ENCODE data around the gene DCST2.
A peak's percentile ranks its signal among the peaks of the same experiment; 100 is the strongest.

DCST2 gene

DNA sequence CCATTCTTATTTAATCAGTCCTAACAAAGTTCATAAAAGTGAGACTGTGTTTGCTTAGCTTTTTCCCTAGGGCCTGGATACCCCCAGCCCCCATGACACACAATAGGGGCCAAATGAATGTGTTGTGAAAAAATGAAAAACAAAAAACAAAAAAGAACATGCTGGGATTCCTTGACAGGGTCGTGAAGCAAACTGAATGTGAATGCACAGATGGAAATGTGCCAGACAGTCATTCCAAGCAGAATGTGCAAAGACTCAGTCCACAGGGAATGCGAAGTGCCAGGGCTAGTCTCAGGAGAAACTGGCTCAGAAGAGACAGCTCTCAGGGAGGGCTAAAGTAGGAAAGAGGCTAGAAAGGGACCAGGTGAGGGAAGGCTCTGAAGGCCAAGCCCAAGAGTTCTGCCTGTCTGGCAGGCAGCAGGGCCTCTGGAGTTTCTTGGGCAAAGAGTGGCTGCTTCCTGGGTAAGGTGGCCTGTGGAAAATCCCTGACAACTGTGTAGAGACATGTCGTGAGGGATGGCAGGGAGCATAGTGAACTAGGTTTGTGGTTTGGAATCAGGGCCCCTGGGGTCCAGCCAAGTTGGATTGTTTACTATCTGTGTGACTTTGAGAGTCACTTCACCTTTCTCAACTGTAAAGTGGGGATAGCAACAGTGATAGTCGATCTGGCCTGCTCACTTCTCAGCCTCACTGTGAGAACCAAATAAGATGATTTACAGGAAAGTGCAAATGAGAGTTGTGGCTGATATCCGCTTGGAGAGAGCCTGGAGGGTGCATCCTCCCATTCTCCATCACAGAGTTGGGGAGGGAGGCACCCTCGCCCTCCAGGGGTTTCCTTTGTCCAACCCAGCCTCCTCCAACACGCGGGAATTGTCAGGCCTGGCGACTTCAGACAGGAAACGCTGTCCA is 16.3 kb upstream of the DCST2 start:
- DNase-seq, result peak in 1 of 6 experiments; percentile 24

DNA sequence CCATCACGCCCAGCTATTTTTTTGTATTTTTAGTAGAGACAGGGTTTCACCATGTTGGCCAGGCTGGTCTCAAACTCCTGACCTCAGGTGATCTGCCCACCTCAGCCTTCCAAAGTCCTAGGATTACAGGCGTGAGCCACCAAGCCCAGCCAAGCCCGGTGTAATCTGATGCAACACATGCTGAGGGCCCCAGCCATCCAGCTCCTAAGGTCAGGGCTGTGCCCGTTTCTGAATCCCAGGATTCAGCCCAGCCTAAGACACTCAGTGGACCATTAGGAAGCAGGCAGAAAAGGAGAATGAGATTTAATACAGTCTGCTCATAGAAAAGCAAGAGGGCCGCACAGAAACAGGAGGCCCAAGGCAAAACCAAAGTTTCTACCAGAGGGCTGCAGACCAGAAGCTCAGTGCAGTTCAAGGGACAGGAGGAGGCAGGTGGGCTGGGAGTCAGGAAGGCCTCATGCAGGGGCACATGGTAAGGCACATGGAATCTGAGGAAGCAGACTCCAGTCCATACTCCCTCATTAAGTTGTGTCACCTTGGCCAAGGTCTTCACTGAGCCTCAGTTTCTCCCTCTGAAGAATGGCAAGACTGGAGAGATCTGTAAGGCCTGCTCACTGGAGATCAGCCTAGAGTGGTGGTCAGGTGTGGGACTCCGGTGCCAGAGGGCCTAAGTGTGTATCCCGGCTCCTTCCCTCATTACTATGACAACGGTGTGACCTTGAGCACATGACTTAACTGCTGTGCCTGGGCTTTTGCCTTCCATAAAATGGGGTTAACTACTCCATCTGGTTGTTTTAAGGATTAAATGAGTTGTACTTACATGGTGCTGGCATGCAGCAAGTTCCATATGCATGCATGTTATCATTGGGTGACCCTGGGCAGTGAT is 15.1 kb upstream of the DCST2 start:
- no peak for DNase-seq

DNA sequence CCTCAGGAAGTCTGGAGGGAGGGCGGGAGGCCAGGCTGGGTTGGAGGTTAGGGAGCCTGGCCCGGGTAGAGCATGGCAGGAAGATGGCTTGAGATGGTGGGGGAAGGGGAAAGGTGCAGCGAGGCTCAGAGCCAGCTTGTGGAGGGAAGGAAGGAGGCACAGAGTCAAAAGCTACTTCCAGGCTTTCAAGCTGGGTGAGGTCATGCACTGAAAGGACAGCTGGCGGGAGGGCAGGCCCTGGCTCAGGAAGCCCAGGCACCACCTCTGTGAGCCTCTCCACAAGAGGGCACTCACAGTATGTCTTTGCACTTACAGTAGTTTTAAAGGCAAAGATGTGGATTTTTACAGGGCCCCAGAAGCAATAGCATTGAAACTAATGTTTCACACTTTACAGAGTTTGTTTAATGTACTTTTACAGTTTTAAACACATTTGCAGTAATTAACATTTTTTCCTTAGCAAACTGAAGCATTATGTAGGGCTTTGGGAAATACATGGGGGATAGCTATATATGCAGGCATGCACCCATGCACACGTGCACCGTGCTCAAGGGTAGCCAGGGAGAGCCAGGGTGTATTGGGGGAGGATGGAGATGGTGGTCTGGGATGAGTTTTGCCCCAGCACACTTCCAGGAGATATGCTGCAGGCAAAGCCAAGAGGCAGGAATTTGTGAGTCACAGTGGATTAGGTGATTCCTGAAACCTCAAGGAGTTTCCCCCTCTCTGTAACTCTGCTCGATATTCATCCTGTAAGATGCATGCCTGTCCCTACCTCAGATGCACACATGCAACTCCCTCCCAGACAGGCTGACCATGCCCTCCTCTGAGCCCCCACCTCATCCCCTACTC is 11.5 kb upstream of the DCST2 start:
- DNase-seq, result peak; percentile 11 to 70 (median 46)

DNA sequence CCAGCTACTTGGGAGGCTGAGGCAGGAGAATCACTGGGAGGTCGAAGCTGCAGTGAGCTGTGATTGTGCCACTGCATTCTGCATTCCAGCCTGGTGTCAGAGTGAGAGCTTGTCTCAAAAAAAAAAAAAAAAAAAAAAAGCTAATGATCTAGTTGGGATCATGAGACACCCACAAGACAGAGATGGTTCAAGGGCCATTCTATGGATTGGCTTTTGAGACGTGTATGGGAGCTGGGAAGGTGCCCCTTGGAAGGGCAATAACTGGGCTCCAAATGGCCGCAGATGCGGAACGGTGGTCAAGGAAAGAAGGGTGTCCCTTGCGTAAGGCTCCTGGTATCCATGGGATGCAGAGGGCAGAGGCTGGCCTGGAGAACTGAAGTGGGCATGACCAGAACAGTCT is 10.8 kb upstream of the DCST2 start:
- DNase-seq, result no peak

DNA sequence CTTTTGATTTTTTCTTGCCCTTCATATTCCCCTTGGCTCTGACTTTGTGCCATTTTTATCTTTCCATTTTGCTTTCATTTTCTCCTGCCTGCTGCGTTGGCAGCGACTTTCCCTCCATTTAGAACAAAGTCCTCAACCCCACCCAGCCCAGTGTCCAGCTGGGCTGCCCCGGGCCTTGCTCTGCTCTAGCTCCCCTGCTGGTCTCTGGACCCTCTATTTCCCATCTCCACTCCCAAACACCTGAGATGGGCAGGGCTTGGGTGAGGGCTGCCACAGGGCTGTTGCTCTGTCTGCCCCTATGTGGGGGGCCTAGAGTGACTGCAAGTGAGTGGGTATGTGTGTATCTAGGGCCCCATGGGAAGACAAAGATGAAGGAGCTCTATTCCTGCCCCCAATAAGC is 10.2 kb upstream of the DCST2 start:
- no peak for DNase-seq

DNA sequence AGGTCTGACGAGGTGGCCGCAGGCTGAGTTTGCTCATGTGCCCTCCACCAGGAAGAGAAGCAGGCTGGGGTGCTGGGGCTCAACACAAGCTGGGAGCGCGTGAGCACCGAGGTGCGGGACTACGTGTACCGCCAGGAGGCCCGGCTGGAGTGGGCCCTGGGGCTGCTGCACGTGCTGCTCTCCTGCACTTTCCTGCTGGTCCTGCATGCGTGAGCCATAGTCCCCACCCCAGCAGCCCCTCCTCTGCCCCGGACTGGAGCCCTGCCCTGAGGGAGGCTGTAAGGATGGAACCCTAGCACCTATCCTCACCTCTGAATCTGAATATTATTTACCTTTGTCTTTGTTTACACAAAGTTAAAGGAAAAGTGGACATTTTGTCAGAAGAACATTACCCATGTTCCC is 9.7 kb upstream of the DCST2 start:
- no peak for DNase-seq

DNA sequence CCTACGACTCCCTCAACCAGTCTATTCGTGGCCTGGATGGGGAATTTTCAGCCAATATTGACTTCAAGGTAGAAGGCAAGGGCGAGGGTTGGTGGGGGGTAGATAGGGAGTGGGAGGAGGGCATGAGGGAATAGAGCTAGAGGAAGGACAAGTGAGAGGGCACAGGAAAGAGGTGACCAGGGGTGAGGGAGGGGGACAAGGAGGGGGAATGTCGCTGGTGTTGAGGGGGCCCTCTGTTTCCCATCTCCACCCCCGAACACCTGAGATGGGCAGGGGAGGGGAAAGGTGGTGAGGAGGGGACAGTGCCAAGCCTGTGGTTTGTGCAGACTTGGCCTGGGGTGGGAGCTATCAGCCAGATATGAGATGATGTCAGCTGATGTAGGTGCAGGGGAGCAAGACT is 9.2 kb upstream of the DCST2 start:
- DNase-seq, result no peak

DNA sequence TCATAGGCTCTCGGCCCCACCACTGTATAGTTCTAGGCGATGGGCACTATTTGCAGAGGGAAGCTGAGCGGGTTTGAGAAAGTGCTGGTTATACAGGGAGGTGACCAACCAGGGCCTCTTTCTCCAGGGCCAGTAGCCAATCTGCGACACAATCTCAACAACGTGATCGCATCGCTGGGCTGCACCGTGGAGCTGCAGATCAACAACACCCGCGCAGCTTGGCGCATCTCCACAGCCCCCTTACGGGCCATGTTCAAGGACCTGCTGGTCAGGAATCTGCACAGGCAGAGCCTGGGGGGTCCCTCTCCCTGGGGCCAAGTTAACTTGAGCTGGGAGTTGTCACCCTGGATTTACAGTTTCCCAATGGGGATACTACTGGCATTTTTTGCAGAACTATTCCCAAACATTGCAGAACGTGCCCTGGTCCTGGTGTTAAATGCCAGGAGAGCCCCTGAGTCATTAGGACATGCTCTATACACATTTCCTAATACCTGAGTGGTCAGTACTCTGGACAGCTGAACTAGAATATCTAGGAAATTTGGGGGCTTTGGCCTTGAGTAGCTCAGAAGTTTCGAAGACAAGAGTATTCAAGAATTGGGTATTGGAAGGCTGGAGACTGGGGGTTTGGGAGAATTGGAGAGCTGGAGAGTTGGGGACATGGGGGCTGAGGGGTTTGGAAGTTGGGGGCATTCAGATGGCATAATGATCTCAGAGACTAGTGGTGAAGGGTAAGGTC is 6.9 kb upstream of the DCST2 start:
- no peak for DNase-seq

DNA sequence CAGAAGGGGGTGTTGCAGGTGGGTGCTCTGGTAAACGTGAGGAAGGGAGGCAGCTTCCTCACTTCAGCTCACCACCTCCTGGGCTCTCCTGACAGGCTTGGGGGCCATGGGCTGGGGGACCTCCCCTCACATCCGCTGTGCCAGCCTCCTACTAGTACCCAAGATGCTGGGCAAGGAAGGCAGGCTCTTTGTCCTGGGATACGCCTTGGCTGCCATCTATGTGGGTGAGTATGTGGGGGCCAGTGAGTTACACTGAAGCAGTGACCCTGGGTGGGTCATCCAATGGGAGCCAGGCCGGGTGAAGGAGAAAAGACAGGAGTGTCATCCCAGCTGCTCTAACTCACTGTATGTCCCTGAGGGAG is 5.7 kb upstream of the DCST2 start:
- no peak for DNase-seq

DNA sequence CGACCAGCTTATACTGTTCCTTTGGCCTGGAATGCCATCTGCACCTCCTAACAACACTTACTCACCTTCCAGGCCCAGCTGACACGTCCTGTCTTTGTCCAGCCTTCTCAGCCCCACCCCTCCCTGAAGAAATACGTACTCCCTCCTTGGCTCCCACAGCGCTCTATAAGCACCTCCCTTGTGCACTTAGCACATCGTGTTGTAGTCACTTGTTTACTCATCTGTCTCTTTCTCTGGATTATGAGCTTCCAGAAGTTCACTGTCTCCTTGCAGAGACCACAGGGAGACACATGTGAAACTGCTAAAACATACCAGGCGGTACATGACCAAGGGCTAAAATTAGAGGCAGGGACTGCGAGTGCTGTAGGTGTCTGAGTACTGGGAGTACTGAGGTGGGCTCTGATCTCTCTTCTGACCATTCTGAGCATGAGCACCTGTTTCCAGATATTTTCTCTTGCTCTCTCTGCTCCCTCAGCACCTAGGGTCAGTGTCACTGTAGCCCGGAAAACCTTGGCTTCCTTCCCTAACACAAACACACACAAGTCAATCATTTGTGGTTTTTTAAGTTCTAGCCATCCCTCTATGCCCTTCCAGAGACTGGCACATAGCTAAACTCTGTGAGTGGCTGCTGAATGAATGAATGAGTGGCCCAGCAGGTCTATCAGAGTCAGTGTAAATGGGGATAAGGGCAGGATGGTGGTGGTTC is 5.2 kb upstream of the DCST2 start:
- DNase-seq, result no peak

DNA sequence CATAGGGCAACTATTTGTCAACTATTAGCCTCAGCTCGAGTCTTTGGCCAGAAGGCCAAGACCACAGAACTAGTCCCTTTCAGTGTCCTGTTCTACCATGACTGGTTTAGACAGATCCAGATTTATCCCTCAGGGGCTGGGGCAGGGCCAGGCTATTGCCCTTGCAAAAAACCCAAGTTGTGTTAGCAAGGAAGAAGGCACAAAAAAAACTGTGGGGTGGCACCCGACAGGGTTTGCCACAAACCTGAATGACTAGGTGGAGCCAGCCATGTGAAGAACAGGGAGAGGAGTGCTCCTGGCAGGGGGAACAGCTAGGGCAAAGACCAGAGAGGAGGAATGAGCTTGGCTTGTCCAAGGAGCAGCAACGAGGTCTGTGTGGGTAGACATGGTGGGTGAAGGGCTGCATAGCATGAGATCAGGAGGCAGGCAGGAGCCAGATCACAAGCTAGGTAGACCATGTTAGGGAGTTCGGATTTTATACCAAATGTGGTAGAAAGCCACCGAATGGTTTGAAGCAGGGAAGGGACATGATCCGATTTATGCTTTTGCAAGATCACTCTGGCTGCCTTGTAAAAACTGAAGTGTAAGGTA is 4.4 kb upstream of the DCST2 start:
- DNase-seq, result no peak

DNA sequence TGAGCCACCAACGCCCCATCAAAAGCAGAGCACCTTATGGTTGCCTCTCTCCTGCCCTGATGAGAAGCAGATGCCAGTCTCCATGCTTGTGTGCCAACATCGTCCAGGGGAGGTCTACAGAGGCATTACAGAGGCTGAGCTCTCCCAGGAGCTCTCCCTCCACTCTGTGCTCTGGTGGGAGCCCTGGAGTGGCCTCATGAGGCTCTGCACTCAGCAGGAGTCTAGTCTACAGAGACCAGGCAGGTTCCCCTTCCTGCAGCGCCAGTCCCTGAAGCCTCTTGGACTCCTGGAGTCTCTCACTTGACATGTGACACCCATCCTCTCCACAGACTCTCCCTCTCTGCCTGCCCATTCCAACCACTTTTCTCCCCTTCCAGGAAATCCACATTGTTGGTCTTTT is 3.5 kb upstream of the DCST2 start:
- DNase-seq, result no peak

DNA sequence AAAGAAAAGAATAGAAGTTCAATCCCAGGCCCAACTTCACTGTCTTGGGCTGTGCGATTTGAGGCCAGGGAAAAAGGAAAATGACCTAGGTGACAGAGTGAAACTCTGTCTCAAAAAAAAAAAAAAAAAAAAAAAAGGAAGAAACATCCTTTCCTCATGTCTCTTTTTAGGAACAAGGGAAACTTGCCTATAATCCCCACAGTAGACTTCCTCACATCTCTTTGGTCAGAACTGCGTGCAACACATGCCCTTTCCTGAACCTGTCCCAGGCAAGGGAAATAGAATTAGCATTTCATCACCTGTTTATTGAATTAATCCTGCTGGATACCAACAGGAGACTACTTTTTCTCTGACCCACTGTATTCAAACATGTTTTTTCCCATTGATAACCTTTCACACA is 2.4 kb upstream of the DCST2 start:
- DNase-seq, result no peak

DNA sequence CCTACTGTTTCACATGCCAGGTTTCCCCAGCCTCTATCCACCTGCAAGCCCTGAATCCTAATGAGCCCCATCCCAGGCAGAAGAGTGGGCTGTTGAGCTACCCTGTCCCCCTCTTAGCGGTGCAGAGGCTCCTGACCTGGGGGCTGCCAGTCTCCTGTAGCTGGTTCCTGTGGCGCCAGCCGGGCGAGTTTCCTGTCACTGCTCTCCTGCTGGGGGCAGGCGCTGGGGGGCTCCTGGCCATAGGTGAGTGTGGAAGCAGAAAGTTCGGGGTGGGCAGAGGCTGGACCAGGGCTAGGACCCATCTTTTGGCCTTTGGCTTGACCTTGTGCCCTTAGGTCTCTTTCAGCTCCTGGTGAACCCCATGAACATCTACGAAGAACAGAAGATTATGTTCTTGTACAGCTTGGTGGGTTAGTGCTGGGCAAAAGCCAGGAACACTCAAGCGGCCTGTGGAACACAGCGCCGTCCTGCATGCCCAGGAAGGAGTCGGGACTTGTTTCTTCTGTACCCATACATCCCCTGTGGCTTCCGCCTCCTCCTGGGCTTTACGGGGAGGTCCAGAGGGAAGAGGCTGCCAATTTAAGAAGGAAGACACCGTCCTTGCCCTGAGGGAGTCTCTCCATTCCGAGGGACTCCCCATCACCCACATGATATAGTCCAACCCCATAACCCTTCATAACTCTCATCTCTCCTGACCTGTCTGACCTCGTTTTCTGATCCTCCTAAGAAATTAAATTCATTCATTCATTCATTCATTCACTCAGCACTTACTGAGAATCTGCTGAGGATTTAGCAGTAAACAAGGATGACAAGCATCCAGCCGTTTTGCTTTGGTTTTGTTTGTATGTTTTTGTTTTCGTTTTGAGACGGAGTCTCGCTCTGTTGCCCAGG is 982 bp upstream of the DCST2 start:
- DNase-seq, result no peak

DNA sequence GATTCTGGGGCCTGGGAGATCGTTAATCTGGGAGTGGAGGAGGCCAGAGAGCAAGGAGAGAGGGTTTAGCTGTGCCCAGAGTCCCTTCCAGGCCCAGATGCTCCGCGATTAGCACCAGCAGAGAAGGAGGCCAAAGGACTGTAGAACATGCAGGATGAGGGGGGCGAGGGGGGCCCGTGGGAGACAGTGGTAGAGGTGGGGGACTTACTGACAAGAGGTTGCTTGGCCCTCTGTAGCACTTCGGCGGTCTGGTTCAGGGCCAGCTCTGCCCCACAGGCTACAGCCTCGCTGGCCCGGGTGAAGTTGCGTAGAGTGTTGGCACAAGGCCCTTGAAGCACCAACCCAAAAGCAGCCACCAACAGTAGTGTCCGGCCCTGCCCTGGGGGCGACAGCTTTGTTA is 695 bp downstream of the DCST2 start:
- no peak for DNase-seq

DNA sequence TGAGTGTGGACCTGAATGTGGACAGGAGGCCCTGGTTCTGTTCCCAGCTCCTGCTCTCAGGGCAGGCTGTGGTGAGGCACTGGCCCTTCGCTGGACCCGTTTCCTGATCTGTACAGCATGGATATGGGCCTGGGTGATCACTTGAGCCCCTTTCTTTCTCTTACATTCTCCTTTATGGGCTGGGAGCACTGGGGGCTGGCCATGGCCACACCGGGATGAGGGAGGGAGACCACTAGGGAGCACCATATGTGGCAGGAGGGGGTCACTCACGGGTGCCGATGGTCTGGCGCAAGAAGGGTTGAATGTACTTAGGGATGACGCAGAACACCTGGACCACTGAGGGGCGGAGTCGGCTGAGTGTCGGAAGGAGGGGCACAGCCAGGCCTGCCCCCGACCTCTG is 2.7 kb downstream of the DCST2 start:
- DNase-seq, result no peak

DNA sequence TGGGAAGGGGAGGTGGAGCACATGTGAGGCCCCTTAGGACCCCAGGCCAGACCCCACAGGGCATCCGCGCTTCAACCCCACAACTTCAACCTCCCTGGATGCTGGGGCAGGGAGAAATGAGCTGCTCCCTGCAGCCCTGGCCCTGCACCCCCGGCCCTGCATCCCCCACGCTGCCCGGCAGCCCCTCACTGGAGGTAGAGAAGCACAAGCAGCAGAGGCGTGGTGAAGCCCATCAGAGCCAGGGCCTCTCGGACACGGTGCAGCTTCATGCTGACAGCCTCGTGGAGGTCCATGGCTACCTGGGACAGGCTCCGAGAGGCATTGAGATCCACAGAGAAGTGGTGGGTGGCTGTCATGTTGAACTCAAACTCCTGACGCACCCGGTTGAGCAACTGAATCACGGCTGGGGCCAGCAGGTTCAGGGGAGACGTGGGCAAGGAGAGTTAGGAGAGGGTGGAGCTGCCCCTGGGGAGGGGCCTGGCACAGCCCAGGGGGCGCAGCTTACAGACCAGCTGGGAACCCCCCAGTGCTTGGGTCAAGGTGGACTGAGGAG is 3.3 kb downstream of the DCST2 start:
- no peak for DNase-seq

DNA sequence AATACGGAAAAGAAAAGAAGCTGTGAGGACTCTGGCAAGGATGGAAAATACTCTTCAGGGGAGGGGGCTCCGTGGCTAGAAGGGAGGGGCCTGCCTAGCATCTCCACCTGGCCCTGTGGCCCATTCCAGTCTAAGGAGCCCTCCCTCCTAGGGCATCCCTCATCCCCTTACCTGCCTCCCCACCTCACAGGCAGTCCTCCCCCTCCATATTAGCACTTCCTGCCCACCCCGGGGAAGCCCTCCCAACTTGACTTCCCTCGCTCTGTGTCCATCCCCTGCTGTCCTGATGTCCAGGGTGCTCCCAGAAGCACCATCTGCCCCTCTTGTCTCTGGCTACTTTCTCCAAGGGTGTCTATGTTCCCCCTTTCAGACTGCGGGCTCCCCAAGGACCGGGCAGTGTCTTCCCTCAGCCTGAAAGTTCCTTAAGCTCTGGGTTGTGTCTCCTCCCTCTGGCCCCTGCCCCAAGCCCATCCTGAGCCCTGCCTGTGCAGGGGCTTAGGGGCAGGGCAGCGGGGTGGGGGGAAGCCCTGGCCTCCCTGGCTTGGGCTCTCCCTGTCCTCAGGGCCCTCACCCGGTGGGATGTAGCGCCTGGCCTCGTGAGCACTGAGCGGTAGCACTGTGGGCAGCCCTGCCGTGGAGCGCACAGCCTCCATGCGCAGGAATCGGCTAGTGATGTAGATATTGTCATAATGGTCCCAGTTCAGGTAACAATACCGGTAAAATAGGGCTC is 3.9 kb downstream of the DCST2 start:
- no peak for DNase-seq

DNA sequence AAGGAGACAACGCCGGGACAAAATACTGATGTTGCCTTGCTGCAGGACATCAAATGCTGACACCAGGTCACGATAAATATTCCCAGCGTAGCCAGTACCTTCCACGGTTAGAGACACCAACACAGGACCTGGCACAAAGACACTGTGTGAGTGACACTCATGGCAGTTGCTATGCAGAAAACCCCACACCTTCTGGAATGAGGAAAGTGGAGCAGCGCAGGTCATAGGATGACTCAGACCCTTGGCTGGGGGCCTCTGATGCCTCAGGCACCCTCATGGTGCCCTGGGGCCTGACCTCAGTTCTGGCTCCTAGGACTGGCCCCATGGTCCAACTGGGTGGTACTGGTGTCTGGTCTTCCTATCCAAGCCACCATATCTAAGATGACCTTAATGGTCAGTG is 7.0 kb downstream of the DCST2 start:
- DNase-seq, result no peak
